NCI-H748 (cell line): ENCODE measurements around the gene IQUB.
"Not testable (repeated sequence)": the region's sequence is repeated elsewhere in the genome, so short reads cannot be mapped to it uniquely, and the experiment has no call there.

Source experiments
- DNase-seq: peaks from one replicate; lab custom pipeline; 2025; ENCODE audit not compliant: unreplicated experiment; lab: John Stamatoyannopoulos, UW

The IQUB gene

GRCh38 chr7:123494193-123494796 lies 40.1 kb downstream of the IQUB start:
- peak; percentile 42 for DNase-seq

GRCh38 chr7:123492485-123492884 lies 41.9 kb downstream of the IQUB start:
- DNase-seq, result no peak

GRCh38 chr7:123485721-123486120 lies 48.7 kb downstream of the IQUB start:
- DNase-seq, result no peak

DNA sequence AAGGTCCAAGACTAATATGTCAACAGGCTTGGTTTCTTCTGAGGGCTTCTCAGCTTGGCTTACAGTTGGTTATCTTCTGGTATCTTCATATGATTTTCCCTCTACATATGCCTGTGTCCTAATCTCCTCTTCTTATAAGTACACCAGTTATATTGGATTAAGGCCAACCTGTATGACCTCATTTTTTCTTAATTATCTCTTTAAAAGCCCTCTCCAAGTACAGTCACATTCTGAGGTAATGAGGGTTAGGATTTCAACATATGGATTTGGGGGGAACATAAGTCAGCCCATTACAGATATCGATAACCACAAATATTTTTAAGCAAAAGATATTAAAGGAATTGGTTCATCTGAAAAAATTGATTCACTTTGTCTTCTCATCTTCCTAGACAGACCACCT lies 49.2 kb downstream of the IQUB start:
- no peak for DNase-seq

DNA sequence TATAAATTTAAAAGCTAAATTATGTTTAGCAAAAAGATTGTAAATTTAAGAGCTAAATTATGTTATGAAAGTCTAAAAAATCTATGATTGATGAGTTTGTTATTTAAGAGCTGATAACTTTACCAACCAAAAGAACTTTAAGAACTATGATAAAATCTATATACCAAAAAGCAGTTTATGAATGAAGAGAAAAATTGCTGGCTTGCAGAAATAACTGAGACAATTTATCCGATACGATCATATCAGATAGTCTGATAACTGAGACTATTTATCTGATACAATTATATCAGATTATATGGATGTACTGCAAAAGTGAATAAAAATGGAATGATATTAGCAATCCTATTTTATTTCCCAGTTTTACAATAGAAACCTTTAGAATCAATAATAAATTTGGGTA lies 50.2 kb downstream of the IQUB start:
- DNase-seq, result no peak

GRCh38 chr7:123480107-123480506 lies 54.3 kb downstream of the IQUB start:
- DNase-seq, result peak; percentile 7

DNA sequence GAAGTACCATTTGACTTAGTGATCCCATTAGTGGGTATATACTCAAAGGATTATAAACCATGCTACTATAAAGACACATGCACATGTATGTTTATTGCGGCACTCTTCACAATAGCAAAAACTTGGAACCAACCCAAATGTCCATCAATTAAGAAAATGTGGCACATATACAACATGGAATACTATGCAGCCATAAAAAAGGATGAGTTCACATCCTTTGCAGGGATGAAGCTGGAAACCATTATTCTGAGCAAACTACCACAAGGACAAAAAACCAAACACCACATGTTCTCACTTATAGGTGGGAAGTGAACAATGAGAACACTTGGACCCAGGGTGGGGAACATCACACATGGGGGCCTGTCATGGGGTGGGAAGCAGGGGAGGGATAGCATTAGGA lies 56.3 kb downstream of the IQUB start:
- not testable (repeated sequence) for DNase-seq

DNA sequence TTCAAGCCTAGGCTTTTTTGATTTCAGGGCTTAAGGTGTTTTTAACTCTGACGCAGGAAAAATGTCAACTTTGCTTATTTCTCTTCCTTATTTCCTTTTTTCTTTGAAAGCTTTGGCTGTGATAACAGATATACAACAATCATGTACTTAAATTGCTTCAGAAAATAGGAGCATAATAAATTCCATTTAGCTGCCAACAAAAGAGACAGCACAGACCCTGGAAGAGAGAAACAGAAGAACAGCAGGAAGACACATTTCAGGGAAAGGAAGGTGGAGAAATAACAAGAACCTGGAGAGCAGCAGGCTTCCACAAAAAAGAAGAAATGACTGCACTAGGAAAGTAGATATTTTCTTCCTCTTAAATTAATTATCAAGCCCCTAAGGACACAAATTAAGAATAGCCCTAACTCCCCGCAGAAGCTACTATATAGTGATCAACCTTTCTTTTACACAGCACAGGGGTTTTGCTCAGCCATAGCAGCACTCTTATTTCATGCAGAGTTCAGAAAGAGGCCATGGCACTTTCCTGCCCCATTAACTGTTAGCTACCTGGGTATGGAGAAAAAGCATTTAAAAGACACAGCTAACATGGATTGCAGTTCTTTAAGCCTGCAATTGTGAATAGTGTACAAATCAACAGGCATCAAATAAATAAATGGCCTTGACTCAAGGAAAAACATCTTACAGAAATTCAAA lies 61.5 kb downstream of the IQUB start:
- no peak for DNase-seq

- no peak for DNase-seq
Observed at GRCh38 chr7:123472327-123472726, 62.1 kb downstream of the IQUB start.

DNA sequence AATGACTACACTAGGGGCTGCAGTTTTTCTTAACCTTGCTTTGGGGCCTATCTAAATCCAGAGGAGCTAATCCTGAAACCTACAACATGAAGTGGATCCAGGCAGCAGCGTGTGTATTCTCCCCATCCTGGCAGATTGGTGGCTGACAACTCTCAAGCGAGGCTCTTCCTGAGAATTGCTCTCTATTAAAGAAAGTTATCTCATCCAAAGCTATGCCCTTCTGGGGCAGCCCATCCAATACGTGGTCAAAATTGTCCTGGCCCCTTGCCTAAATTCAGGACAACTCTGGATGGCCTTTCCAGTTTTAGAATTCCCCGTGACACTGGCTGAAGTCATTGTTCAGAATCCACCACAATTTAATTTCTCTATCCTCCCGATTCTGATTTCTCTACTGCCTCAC lies 66.1 kb downstream of the IQUB start:
- no peak for DNase-seq

GRCh38 chr7:123463890-123464289 lies 70.5 kb downstream of the IQUB start:
- no peak for DNase-seq

GRCh38 chr7:123460616-123461015 lies 73.8 kb downstream of the IQUB start:
- no peak for DNase-seq

DNA sequence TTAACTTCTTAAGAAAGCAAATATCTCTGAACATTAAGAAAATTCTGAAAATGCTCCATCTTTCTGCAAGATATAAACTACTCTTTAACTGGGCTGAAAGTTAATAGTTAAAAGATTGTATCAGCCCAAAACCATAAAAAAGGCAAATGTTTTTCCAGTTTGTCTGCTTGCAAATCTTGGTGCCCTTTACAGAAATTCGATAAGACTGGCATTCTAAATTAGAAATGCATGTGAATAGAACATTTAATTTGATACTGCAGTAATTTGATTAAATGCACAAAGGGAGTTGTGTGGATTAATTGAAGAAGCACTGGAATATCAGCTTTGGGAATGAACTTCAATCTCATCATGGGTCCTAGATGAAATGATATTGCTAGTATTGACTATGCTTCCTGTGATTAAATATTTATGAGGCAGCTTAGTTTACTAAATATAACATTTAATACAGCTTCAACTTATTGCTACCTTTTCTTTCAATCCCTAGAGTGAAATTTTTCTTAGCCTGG lies 78.4 kb downstream of the IQUB start:
- no peak for DNase-seq

DNA sequence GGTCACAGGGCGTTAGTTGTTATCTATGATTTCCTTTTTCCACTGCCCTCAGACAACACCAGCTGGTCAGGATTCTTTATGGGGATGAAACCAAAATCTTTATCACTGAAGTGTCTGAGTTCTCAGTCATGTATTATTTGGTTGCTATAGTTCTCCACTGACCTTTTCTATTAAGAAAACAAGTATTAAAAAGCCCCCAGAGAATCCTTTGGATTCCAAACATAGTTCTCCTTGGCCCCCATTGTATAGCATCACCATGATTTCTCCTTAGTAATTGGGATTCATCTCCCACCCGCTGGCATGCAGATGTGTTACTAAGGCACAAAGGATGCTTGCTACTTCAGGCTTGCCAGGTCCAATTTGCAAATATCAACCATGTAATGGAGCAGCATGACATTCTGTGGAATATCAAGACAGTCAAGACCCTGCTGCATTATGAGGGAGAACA lies 94.3 kb downstream of the IQUB start:
- DNase-seq, result no peak

DNA sequence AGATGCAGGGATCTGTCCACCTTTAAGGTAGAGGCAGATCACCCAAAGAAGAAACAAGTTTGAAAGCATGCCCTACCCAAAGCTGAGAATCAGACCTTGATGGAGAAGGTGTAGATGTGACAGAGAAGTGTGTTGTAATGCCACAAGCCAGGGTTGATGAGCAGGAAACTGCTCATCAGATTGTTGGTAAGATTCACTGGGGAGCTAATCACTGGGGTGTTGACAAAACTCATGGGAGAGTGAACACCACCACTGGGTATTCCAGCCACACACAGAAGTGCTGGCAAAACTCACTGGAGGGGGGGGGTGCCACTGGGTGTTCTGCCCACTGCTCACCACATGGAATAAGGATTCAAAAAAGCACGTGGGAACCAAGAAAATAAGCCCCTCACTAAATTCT lies 95.2 kb downstream of the IQUB start:
- no peak for DNase-seq

DNA sequence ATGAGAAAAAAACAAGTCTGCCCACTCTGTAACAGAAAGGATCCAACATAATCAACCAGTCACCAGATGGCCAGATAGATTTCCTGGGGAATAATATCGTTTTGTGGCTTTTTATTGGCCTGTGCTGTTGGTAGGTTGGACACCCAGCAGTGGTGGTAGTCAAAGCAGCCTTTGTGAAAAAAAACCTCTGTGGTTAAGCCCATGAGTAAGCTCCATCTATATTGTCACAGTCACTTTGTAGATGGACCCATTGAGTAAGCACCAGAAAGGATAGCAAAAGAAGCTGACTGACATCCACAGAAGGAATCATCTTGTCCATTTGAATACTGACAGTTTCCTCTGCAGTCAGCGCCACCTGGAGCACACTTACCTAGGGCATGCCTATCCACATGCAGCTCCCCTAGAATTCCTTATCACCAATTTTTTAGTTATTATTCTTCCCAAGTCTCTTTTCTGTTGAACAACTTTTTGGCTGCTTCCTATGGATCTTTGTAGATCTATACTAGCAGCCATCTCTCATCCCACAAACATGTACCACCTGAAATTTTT lies 96.9 kb downstream of the IQUB start:
- DNase-seq, result no peak

GRCh38 chr7:123435080-123435700 lies 99.2 kb downstream of the IQUB start:
- DNase-seq, result no peak

DNA sequence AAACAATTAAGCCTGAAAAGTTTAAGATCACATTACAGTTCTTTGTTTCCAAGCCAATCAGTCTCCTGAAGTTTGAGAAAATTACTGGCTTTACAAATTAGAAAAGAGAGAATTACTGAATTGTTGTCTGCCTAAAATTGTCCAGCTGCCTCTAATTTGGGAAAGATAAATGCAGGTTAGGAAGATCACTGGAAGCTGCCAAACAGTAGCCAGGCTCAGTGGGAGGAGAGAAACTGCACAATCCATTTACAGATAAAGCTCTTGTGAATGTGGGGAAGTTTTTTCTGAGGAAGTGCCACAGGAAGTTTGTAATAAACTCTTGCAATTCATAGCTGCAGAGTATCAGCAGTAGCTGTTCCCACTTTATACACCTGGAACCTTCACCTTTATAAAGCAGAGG lies 100.7 kb downstream of the IQUB start:
- DNase-seq, result peak; percentile 84

DNA sequence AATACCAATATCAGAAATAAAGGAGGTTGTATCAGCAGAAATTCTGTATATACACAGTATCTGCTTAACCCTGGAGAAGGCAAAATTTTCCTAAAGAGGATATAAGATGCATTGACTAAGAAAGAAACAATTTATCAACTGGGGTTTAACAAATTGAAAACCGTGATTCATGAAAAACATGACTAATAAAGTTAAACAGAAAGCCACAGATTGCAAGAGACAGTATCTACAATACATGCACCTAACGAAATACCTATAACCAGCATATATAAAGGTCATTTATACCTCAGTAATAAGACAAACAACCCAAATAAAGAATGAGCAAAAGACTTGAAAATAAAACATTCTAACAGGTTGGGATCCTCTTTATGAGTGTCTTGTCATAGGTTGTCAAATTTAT lies 101.8 kb downstream of the IQUB start:
- DNase-seq, result no peak

DNA sequence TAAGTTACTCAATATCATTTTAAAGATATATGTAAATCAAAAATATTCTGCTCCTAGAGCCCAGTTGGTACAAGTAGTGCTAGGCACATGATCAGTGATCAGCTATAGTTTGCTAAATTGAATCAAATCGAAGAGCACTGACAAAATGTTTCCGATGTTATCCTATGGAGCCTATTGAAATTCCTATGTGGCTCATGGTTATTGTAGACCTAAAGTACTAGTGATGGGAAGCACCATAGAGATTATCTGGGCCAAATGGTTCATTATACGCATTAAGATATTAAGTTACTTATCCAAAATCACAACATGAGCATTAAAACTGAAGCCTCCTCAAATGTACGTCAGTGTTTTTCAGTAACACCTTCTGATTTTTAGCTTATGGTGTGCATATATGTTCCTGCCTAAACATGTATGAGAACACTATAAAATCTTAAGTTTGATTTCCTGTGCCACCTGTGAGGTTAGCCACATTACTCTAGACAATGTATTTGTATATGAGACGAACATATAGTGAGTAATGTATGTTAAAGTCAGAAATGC lies 103.2 kb downstream of the IQUB start:
- DNase-seq, result peak; percentile 71

DNA sequence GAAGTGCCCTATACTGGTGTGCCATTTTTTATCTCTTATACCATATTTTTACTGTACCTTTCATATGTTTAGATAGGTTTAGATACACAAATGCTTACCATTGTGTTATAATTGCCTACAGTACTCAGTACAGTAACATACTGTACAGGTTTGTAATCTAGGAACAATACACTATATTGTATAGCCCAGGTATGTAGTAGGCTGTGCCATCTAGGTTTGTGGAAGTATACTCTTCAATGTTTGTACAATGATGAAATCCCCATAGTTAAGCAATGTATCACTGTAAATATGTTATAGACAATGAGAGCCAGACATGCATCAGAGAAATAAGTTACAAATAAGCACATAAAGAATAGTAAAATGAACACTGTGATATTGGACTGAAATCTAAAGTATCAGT lies 109.1 kb downstream of the IQUB start:
- DNase-seq, result no peak

DNA sequence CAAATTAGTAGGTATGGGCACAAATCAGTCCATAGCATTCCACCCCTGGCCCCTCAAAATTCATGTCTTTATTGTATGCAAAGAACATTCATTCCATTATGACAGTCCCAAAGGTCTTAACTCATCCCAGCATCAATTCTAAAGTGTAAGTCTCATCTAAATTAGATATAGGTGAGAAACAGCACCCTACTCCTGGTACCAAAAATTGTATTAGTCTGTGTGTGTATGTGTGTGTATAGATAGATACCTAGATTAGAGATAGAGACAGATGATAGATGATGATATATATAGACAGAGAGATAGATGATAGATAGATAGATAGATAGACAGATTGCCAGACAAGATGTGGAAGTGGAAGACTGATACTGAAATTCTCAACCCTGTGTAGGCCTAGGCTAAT lies 109.9 kb downstream of the IQUB start:
- no peak for DNase-seq
